ENCODE results near the gene CHKA.

The CHKA gene

DNA sequence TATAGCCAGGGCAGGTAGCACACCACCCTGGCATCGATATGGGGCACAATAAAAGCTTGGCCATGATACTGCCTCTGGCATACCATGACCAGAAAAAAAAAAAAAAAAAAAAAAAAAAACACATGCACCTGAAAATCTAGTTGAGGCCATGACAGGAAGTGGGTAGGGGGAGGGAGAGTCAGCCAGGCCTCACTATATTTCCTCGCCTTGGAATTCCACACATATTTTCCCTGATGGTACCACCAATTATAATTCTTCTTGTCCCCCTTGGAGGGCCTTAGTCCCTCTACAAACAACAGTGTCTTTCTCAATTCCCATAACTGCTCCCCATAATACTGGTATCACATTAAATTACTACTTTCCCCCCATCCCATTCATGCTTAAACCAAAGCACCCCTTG is 12.6 kb upstream of the CHKA start:
- TF ChIP-seq SPI1 (IDR thresholded peaks at IDR 0.05; ENCODE audit: borderline replicate concordance, low read depth) (no peak), GABPA (IDR thresholded peaks at IDR 0.05; ENCODE audit: low read depth) (no peak), POLR2AphosphoS5 (IDR thresholded peaks at IDR 0.05; ENCODE audit: low read depth) (no peak)
- TF ChIP-seq, protein P1, sequence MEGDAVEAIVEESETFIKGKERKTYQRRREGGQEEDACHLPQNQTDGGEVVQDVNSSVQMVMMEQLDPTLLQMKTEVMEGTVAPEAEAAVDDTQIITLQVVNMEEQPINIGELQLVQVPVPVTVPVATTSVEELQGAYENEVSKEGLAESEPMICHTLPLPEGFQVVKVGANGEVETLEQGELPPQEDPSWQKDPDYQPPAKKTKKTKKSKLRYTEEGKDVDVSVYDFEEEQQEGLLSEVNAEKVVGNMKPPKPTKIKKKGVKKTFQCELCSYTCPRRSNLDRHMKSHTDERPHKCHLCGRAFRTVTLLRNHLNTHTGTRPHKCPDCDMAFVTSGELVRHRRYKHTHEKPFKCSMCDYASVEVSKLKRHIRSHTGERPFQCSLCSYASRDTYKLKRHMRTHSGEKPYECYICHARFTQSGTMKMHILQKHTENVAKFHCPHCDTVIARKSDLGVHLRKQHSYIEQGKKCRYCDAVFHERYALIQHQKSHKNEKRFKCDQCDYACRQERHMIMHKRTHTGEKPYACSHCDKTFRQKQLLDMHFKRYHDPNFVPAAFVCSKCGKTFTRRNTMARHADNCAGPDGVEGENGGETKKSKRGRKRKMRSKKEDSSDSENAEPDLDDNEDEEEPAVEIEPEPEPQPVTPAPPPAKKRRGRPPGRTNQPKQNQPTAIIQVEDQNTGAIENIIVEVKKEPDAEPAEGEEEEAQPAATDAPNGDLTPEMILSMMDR (IDR thresholded peaks at IDR 0.05; ENCODE audit: insufficient read depth, low read length), result no peak
- TF ChIP-seq, protein P2, sequence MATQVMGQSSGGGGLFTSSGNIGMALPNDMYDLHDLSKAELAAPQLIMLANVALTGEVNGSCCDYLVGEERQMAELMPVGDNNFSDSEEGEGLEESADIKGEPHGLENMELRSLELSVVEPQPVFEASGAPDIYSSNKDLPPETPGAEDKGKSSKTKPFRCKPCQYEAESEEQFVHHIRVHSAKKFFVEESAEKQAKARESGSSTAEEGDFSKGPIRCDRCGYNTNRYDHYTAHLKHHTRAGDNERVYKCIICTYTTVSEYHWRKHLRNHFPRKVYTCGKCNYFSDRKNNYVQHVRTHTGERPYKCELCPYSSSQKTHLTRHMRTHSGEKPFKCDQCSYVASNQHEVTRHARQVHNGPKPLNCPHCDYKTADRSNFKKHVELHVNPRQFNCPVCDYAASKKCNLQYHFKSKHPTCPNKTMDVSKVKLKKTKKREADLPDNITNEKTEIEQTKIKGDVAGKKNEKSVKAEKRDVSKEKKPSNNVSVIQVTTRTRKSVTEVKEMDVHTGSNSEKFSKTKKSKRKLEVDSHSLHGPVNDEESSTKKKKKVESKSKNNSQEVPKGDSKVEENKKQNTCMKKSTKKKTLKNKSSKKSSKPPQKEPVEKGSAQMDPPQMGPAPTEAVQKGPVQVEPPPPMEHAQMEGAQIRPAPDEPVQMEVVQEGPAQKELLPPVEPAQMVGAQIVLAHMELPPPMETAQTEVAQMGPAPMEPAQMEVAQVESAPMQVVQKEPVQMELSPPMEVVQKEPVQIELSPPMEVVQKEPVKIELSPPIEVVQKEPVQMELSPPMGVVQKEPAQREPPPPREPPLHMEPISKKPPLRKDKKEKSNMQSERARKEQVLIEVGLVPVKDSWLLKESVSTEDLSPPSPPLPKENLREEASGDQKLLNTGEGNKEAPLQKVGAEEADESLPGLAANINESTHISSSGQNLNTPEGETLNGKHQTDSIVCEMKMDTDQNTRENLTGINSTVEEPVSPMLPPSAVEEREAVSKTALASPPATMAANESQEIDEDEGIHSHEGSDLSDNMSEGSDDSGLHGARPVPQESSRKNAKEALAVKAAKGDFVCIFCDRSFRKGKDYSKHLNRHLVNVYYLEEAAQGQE (IDR thresholded peaks at IDR 0.05; ENCODE audit: insufficient replicate concordance, low read depth), result no peak
- Histone ChIP-seq H3K27ac (replicated peaks) (no peak overlapping the region), H3K27me3 (ENCODE audit: insufficient read depth, poor library complexity, severe bottlenecking) (no peaks in the 10 kb centered on the region), H3K4me3 (replicated peaks; ENCODE audit: insufficient read depth, low read length) (no peak overlapping the region)
- DNase-seq (ENCODE audit: low read depth in 1 of 2, low spot score in 1 of 2), result no peak

DNA sequence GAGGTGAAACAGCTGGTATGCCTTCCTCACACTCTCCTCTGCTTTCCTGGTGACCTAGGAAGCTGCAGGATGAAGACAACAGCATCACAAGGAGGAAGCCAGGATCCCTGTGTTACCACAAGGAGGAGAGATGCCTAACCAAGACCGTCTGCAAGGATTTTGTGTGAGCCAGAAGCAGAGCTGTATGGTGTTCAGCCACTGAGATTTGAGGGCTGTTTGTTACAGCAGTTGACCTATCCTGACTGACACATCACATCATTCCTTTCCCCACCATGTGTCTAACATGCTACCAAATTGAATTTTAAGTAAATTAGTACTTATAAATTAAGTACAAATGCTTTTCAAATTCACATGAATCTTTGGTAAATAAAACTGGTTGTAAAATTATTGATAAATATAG is 8.9 kb upstream of the CHKA start:
- Histone ChIP-seq H3K4me3 (replicated peaks; ENCODE audit: insufficient read depth, low read length) (no peak overlapping the region), H3K27ac (replicated peaks) (no peak overlapping the region), H3K27me3 (ENCODE audit: insufficient read depth, poor library complexity, severe bottlenecking) (no peaks in the 10 kb centered on the region)
- DNase-seq (ENCODE audit: low read depth in 1 of 2, low spot score in 1 of 2), result no peak
- TF ChIP-seq, protein P1 (IDR thresholded peaks at IDR 0.05; ENCODE audit: insufficient read depth, low read length), result no peak
- TF ChIP-seq POLR2AphosphoS5 (IDR thresholded peaks at IDR 0.05; ENCODE audit: low read depth), result no peak
- TF ChIP-seq, protein P2 (IDR thresholded peaks at IDR 0.05; ENCODE audit: insufficient replicate concordance, low read depth), result no peak
- no peak for TF ChIP-seq SPI1 (IDR thresholded peaks at IDR 0.05; ENCODE audit: borderline replicate concordance, low read depth)
- no peak for TF ChIP-seq GABPA (IDR thresholded peaks at IDR 0.05; ENCODE audit: low read depth)

DNA sequence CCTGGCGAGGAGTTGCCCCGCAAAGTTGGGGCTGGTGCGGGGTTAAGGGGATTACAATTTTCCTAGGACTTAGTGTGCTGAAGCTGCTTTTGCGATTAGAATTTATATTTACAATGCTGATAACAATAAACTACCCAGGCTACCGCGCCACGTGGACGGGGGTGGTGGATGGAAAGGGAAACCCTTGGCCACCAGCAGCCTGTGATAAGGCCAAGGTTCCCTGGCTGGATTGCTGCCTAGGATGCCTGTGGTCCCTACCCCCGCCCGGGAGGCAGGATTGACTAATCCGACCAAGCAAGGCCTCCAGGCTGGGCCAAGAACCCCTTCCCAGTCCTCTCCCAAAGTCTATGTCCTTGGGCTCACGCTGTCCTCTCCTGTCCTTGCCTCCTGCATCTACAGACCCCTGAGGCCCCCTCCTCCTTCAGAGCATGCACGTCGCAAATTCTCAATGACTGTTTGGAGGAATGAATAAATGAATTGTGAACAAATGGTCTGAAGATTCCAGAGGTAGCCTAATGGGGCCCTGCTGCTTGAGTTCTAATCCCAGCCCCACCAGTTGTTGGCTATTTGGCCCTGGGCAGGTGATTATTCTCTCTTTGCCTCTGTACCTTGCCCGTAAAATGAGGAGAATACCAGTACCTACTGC is 7.6 kb upstream of the CHKA start:
- Histone ChIP-seq H3K4me3 (replicated peaks; ENCODE audit: insufficient read depth, low read length) (no peak overlapping the region), H3K27ac (replicated peaks) (no peak overlapping the region), H3K27me3 (ENCODE audit: insufficient read depth, poor library complexity, severe bottlenecking) (no peaks in the 10 kb centered on the region)
- DNase-seq (ENCODE audit: low read depth in 1 of 2, low spot score in 1 of 2), result no peak
- no peak for TF ChIP-seq POLR2AphosphoS5 (IDR thresholded peaks at IDR 0.05; ENCODE audit: low read depth)
- TF ChIP-seq, protein P2 (IDR thresholded peaks at IDR 0.05; ENCODE audit: insufficient replicate concordance, low read depth), result no peak
- TF ChIP-seq, protein P1 (IDR thresholded peaks at IDR 0.05; ENCODE audit: insufficient read depth, low read length), result no peak
- no peak for TF ChIP-seq GABPA (IDR thresholded peaks at IDR 0.05; ENCODE audit: low read depth)
- no peak for TF ChIP-seq SPI1 (IDR thresholded peaks at IDR 0.05; ENCODE audit: borderline replicate concordance, low read depth)

Measured in HL-60 (cell line).